Measurements from ENCODE around the gene KRT86.

DNA sequence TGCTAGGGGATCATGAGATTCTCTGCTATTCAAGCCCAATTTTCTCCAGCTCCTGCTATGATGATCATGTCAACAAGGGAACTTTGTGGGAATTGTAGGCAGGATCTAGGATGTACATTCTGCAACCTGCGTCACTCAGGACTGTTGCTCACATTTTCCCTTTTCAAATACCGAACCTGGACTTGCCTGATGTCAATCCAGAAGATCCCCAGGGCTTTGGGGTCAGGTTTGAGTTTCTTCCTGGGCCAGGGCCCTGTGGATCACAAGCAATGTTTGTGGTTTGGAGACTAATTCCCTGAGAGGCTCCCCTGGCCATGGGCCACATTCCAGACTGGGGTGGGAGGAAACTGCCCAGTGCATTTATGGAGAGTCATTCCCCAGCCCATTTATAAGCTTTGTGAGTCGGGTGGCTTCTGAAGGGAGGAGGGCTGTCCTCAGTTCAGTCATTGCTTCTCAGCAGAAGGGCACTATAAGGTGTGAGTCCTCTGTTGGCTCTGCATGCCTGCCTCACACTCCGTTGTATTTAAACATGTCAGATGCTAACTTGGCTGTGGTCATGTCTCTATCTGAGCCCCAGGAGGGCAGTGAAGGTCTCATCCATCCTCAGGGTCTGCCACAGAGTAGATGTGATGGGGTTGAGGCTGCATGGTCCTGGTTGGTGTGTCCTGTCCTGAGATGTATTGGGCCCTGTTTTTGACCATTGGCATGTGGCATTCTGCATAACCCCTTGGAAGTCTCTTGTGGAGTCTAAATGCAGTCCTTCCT is 6.5 kb downstream of the KRT86 start:
- TF ChIP-seq CTCF (IDR thresholded peaks at IDR 0.05; ENCODE audit: insufficient read depth, low read length, poor library complexity, severe bottlenecking) = no peak
- TF ChIP-seq EZH2phosphoT487 (conservative IDR thresholded peaks at IDR 0.05; ENCODE audit: low read length) = no peak

Measured in SU-DHL-6 (cell line).